B cell (primary cell): Measurements from ENCODE around the gene IL1RL2.

ENCODE experiments used
- EZH2 ChIP-seq: IDR thresholded peaks from 2 replicates; pipeline ENCODE4 v1.6.1; 2012; ENCODE audit warnings: borderline replicate concordance, low read depth, mild to moderate bottlenecking, moderate library complexity, low read length; ENCODE audit not compliant: insufficient read depth, poor library complexity, severe bottlenecking
- TF ChIP-seq, protein P1 (sequence below): fragments of 200-600 bp; IDR thresholded peaks from one replicate; pipeline ENCODE4 v1.8.0; 2022; ENCODE audit warnings: antibody characterized with exemption, mild to moderate bottlenecking

DNA sequence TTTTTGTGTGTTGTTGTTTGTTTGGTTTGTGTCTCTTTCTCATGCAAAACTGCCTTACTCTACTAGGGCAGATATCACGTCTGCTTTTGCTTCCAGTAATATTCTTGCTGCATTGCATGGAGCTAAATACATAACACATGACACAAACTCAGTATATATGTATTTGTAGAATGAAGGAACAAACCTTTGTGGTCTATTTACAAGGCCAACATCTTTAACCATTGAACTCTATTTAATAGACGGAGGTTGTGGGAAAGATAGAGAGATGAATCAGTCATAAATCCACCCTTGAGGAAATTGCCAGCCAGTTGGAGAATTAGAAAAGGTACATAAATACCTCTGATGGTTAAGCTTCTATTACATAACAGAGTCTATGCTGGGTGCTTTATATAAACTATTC, 98.5 kb downstream of the IL1RL2 start:
- TF ChIP-seq, protein P1, sequence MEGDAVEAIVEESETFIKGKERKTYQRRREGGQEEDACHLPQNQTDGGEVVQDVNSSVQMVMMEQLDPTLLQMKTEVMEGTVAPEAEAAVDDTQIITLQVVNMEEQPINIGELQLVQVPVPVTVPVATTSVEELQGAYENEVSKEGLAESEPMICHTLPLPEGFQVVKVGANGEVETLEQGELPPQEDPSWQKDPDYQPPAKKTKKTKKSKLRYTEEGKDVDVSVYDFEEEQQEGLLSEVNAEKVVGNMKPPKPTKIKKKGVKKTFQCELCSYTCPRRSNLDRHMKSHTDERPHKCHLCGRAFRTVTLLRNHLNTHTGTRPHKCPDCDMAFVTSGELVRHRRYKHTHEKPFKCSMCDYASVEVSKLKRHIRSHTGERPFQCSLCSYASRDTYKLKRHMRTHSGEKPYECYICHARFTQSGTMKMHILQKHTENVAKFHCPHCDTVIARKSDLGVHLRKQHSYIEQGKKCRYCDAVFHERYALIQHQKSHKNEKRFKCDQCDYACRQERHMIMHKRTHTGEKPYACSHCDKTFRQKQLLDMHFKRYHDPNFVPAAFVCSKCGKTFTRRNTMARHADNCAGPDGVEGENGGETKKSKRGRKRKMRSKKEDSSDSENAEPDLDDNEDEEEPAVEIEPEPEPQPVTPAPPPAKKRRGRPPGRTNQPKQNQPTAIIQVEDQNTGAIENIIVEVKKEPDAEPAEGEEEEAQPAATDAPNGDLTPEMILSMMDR = no peak
- TF ChIP-seq EZH2 = no peak
